HG03469 (cell line): ENCODE measurements around the gene TMEM185A.
"Not testable (repeated sequence)": the region's sequence is repeated elsewhere in the genome, so short reads cannot be mapped to it uniquely, and the experiment has no call there.

ENCODE experiments used
- ATAC-seq: cut with Tn5 transposase; IDR thresholded peaks from one replicate; pipeline ENCODE4 v1.9.1; 2021; ENCODE audit warnings: mild to moderate bottlenecking, moderate library complexity, moderate number of reproducible peaks; ENCODE audit not compliant: unreplicated experiment

TMEM185A gene

DNA sequence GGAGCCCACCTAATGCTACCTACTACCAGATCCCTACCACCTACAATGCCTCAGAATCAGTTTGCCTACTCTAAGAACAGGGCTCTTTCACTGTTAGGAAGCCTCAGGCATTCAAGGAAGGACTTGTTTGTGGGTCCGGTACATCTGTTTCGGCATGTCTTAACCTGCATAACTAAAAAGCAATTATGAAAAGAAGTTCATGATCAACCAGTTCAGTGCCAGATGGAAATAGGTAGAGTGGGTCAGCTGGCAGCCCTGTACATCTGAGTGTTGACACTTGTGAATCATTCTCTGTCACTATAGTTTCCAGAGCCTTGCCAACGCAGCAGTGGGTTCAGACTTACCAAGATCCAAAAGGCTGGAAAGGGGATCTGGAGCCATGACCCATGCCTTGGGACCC is 3.3 kb downstream of the TMEM185A start:
- no peak for ATAC-seq

GRCh38 chrX:149626829-149627228 is 4.8 kb downstream of the TMEM185A start:
- ATAC-seq = not testable (repeated sequence)

DNA sequence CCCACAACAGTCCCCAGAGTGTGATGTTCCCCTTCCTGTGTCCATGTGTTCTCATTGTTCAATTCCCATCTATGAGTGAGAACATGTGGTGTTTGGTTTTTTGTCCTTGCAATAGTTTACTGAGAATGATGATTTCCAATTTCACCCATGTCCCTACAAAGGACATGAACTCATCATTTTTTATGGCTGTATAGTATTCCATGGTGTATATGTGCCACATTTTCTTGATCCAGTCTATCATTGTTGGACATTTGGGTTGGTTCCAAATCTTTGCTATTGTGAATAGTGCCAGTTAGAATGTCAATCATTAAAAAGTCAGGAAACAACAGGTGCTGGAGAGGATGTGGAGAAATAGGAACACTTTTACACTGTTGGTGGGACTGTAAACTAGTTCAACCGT is 11.9 kb downstream of the TMEM185A start:
- ATAC-seq = not testable (repeated sequence)

DNA sequence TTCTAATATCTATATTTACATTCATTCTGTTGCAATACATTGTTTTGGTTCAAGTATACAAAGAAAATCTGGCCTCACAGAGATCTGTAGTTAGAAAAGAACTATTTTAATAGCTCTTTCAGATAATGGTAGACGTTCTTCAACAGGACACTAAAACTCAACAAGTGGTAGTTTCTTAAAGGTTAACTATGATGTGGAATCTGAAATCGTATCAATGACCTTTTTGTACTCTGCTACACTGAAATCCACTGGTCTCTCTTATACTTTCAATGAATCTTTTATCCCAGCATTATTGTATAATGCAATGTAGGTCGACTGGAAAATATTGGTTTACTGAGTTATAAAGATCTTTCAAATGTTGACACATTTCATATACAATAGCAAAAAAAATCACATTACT is 12.7 kb downstream of the TMEM185A start:
- no peak for ATAC-seq

DNA sequence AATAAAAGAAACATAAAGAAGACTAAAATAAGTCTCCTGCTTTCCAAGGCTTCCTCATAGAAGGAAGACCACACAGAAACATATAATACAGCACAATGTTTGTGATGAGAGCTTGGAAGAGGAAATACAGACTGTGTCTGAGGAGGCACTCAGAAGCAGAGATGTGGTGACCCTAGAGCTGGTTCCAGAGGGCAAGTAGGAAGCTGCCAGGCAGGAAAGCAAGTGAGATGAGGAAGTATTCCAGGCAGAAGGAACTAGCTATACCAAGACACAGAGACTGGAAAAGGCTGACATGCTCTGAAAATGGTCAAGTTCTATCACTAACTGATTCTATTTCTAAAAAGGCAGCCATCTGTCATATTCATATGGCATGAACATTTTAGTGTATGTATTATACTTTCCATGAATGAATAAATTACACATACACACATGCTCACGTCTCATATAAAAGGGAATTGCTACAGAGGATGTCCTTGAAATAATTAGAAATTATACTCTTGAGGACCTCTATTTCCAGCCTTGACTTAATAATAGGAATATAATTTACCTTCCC is 19.9 kb downstream of the TMEM185A start:
- no peak for ATAC-seq

GRCh38 chrX:149610511-149610910 is 21.1 kb downstream of the TMEM185A start:
- ATAC-seq = no peak

GRCh38 chrX:149607699-149608098 is 23.9 kb downstream of the TMEM185A start:
- ATAC-seq = no peak

GRCh38 chrX:149605248-149605885 is 26.2 kb downstream of the TMEM185A start:
- ATAC-seq = not testable (repeated sequence)

DNA sequence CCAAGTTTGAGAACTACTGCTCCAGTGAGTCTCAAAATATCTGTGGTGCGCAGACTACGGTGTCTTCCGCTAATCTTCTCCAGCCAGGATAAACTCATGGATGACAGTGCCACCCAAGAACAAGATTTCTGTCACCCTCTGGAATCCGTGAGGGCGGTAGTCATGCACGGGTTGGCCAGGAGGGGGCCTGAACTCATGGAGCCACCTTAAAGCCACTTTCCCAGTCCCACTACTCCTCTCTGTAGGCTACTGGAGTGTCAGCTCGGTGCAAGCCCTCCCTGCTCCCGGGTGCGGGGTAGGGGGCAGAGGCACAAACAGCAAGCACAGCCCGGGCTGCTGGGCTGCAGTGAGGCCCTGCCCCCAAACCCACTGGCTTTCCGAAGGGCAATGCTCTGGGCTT is 33.0 kb downstream of the TMEM185A start:
- not testable (repeated sequence) for ATAC-seq

- ATAC-seq = not testable (repeated sequence)
These were observed 35.6 kb downstream of the TMEM185A start for GRCh38 chrX:149595943-149596342.

DNA sequence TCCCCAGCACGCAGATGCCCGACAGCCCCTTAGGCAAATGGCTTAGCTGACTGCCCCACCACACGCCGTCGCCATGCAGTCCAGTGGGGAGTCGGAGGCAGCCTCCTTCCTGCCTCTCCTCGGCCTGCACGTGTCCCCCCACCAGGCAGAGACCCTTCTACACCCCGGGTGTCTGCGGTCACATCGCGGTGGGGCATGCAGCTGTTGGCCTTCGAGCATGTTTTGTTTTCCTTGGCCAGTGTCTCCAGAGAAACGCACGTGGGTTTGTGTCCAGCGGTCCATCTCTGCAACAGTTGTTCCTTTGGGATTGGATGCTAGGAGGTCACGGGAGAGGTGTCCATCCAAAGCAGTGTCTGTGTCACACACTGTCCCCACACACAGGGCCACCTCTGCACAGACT is 36.4 kb downstream of the TMEM185A start, which contains the start of gene HSFX2:
Gene HSFX2 (minus strand): TSS at position 101 of the 400 bp plus-strand sequence. CDS start 614 bp downstream, outside the sequence.
- ATAC-seq = not testable (repeated sequence)

DNA sequence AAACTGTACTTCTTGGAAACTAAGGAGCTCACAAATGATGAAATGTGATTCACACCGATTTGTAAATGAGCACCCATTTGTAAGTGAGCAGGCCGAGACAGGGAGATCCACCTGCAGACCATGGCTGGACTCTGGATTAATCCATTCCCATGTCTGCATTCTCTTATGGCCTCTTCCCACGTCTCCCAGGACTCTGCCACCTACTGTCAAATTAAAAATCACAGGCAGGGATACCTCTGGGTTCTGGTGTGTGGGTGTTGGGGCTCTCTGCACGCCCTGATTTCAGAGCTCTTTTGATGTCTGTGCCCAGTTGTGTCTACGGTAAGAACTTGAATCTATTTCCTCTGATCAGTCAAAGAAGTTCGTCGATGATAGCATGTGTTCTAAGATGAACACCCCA is 40.6 kb downstream of the TMEM185A start:
- not testable (repeated sequence) for ATAC-seq

GRCh38 chrX:149587359-149587758 is 44.2 kb downstream of the TMEM185A start, which contains the start of gene MAGEA9B:
Gene MAGEA9B (minus strand): TSS chrX:149587459. CDS start chrX:149583179, 4,280 bp downstream.
- not testable (repeated sequence) for ATAC-seq

DNA sequence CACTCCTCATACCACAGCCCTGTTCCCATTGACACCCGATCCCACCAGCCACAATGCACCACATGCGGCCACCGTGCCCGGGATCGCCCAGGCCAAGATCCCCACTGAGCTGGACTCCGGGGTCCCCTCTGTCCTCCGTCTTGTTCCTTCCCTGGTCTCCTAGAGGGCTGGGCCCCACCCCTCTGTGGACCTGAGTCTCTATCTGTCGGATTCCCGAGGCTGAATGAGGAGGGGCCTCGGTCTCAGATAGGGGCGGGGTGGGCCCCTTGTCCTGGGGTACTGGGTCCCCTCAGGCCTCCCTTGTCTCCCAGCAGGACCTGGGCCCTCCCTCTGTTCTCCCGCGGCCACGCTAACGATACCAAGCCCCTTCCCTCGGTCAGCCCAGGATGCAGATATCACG is 46.0 kb downstream of the TMEM185A start:
- ATAC-seq = not testable (repeated sequence)

- ATAC-seq = peak; percentile 100
These were observed 58.1 kb downstream of the TMEM185A start for GRCh38 chrX:149573456-149573855.

- ATAC-seq = no peak
These were observed 58.8 kb downstream of the TMEM185A start for GRCh38 chrX:149572743-149573142.

DNA sequence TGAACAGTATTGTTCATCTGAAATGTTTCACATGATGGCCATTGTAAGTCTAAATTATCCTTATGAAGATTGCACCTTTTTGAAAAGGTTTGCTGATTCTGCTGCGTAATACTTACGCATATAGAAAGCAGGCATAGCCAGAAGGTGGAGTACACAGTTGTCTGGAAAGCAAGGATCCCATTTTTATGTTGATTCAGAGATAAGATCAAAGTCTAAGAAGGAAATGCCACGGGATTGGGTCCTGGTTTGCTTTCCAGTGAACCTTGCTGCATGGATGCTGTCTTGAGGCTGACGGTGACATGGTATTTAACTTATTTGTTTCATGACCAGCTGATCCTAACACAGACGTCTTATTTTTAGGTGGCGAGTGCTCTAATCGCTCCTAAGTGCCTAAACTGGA is 59.8 kb downstream of the TMEM185A start:
- ATAC-seq = no peak

DNA sequence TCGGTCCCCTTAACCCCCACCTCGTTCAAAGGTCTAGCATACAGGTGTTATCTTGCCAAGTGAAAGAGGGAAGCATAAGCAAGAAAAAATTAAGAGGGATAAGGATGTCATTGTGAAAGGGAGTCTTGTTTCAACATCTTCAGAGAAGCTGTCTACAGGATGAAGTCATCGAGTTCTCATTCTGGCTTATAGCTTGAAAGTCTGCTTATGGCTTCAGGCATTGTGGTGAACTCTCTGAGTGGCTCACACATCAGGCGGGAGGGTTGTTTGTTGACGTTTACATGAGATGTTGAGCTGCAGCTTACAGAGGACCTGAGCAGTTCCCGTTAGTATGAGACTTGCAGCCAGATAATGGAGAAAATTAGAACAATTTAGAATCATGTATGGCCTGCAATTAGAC is 60.9 kb downstream of the TMEM185A start:
- no peak for ATAC-seq

GRCh38 chrX:149569770-149570169 is 61.8 kb downstream of the TMEM185A start:
- ATAC-seq = no peak

- ATAC-seq = no peak
These were observed 62.8 kb downstream of the TMEM185A start for GRCh38 chrX:149568701-149569296.

- no peak for ATAC-seq
These were observed 63.8 kb downstream of the TMEM185A start for GRCh38 chrX:149567621-149568417.
